Trophoblast cell (in vitro differentiated cells and primary cell): ENCODE results near the gene SLC1A5.

ENCODE experiments used
- DNase-seq, 2 donors: peaks; one replicate each; pipeline ENCODE4 v3.0.0-alpha.2; 2016
- H2AFZ ChIP-seq: 2 replicates; pipeline ENCODE4 v1.6.1; 2013; ENCODE audit warnings: low read length, moderate library complexity, mild to moderate bottlenecking; ENCODE audit not compliant: insufficient read depth, poor library complexity
- H2AK5ac ChIP-seq: 2 replicates; pipeline ENCODE4 v1.6.1; 2013; ENCODE audit warnings: mild to moderate bottlenecking, low read length
- H2BK120ac ChIP-seq: 2 replicates; pipeline ENCODE4 v1.6.1; 2013; ENCODE audit warnings: low read length, mild to moderate bottlenecking, moderate library complexity; ENCODE audit not compliant: insufficient read depth, poor library complexity
- H2BK12ac ChIP-seq: 2 replicates; pipeline ENCODE4 v1.6.1; 2013; ENCODE audit warnings: mild to moderate bottlenecking, low read length, moderate library complexity
- H2BK5ac ChIP-seq: 2 replicates; pipeline ENCODE4 v1.6.1; 2013; ENCODE audit warnings: low read length, low read depth, moderate library complexity, mild to moderate bottlenecking; ENCODE audit not compliant: poor library complexity
- H3K14ac ChIP-seq: 2 replicates; pipeline ENCODE4 v1.6.1; 2013; ENCODE audit warnings: mild to moderate bottlenecking, low read length
- H3K18ac ChIP-seq: 2 replicates; pipeline ENCODE4 v1.6.1; 2013; ENCODE audit warnings: mild to moderate bottlenecking, low read length
- H3K23ac ChIP-seq: 2 replicates; pipeline ENCODE4 v1.6.1; 2013; ENCODE audit warnings: low read length
- H3K27ac ChIP-seq: 2 replicates; pipeline ENCODE4 v1.5.1; 2013; ENCODE audit warnings: low read depth, mild to moderate bottlenecking, inconsistent platforms, low read length, moderate library complexity
- H3K27me3 ChIP-seq: 2 replicates; pipeline ENCODE4 v1.6.1; 2013; ENCODE audit warnings: inconsistent platforms, mild to moderate bottlenecking, low read length, moderate library complexity; ENCODE audit not compliant: insufficient read depth
- H3K36me3 ChIP-seq, 2 experiments: 1 replicate in 1 of 2; 2 replicates in 1 of 2; pipeline ENCODE4 v1.6.1; 2013; ENCODE audit warnings: low read length in 2 of 2, mild to moderate bottlenecking in 2 of 2, moderate library complexity in 1 of 2; ENCODE audit not compliant: insufficient read depth in 2 of 2, control insufficient read depth in 1 of 2
- H3K4ac ChIP-seq: 2 replicates; pipeline ENCODE4 v1.6.1; 2013; ENCODE audit warnings: low read depth, mild to moderate bottlenecking, low read length, moderate library complexity
- H3K4me1 ChIP-seq, 2 experiments: 1 replicate in 1 of 2; 2 replicates in 1 of 2; pipeline ENCODE4 v1.6.1; 2013; ENCODE audit warnings: low read length in 2 of 2, mild to moderate bottlenecking in 2 of 2, moderate library complexity in 1 of 2; ENCODE audit not compliant: insufficient read depth in 2 of 2, control insufficient read depth in 1 of 2
- H3K4me2 ChIP-seq: 2 replicates; pipeline ENCODE4 v1.6.1; 2013; ENCODE audit warnings: inconsistent platforms, mild to moderate bottlenecking, low read length, moderate library complexity
- H3K4me3 ChIP-seq: 2 replicates; pipeline ENCODE4 v1.5.1; 2013; ENCODE audit warnings: mild to moderate bottlenecking, low read depth, low read length, inconsistent platforms
- H3K79me1 ChIP-seq: one replicate; pipeline ENCODE4 v1.6.1; 2013; ENCODE audit warnings: low read length
- H3K79me2 ChIP-seq: 2 replicates; pipeline ENCODE4 v1.6.1; 2013; ENCODE audit warnings: low read length, mild to moderate bottlenecking; ENCODE audit not compliant: control insufficient read depth, insufficient read depth, poor library complexity
- H3K9ac ChIP-seq: 2 replicates; pipeline ENCODE4 v1.6.1; 2013; ENCODE audit warnings: mild to moderate bottlenecking, low read length
- H3K9me3 ChIP-seq: 2 replicates; pipeline ENCODE4 v1.6.1; 2013; ENCODE audit warnings: low read depth, mild to moderate bottlenecking, control low read depth, inconsistent platforms, low read length; ENCODE audit not compliant: insufficient read depth
- H4K12ac ChIP-seq: 2 replicates; pipeline ENCODE4 v1.6.1; 2013; ENCODE audit warnings: low read depth, mild to moderate bottlenecking, low read length, moderate library complexity
- H4K8ac ChIP-seq: 2 replicates; pipeline ENCODE4 v1.6.1; 2013; ENCODE audit warnings: low read depth, mild to moderate bottlenecking, low read length, moderate library complexity
- H4K91ac ChIP-seq: one replicate; pipeline ENCODE4 v1.6.1; 2013; ENCODE audit warnings: low read depth, mild to moderate bottlenecking, low read length, moderate library complexity
- WGBS: extraction: QIAGEN DNeasy Blood & Tissue Kit; methylation state at CpG from one replicate; pipeline ENCODE4 v1.1.7; 2013; ENCODE audit warnings: missing lambda C conversion rate; ENCODE audit not compliant: insufficient read length, insufficient coverage; ENCODE audit errors: extremely low coverage; 5-methylcytosine and 5-hydroxymethylcytosine counted together

The SLC1A5 gene

DNA sequence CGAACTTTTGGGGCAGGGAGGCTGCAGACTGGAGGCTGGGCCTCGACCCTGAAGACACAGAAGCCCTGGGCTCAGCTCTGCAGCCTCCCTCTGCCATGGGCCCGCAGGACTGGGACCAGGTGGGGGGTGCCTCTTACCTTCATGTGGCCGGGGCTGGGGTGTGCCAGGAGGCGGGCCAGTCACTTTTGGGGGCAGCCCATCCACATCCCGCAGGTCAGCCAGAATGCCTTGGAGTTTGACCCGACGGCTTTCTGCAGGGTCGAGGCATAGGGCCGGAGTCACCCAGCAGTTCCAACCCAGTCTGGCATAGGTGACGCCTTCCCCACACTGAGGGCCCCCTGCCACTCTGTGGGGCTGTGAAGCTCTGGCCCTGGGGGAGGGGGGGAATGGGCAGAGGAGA is 60.6 kb downstream of the SLC1A5 start:
- no CpG with 5 or more reads among the region's 11 CpGs for WGBS
- H3K9me3 ChIP-seq: no peaks in the 10 kb centered on the region
- H2BK12ac ChIP-seq: no peak overlapping the region
- H3K14ac ChIP-seq: no peak overlapping the region
- H3K79me2 ChIP-seq: no peaks in the 10 kb centered on the region
- H3K4me2 ChIP-seq: no peak overlapping the region
- no peak overlapping the region for H3K18ac ChIP-seq
- H3K79me1 ChIP-seq: peaks cover 3% of the 10 kb centered on the region
- H2BK120ac ChIP-seq: no peak overlapping the region
- H4K12ac ChIP-seq: no peak overlapping the region
- H3K4me3 ChIP-seq: no peak overlapping the region
- H3K27me3 ChIP-seq: no peaks in the 10 kb centered on the region
- H3K27ac ChIP-seq: no peak overlapping the region
- peaks cover 13 to 17% of the 10 kb centered on the region in 2 experiments for H3K4me1 ChIP-seq
- no peak overlapping the region for H4K8ac ChIP-seq
- no peak overlapping the region for H3K9ac ChIP-seq
- H2AK5ac ChIP-seq: no peak overlapping the region
- no peak overlapping the region for H4K91ac ChIP-seq
- H2BK5ac ChIP-seq: no peak overlapping the region
- H3K36me3 ChIP-seq: peaks cover 95% of the 10 kb centered on the region in 2 experiments
- H3K4ac ChIP-seq: no peak overlapping the region
- no peak overlapping the region for H2AFZ ChIP-seq
- no peak overlapping the region for H3K23ac ChIP-seq
- no peak for DNase-seq

DNA sequence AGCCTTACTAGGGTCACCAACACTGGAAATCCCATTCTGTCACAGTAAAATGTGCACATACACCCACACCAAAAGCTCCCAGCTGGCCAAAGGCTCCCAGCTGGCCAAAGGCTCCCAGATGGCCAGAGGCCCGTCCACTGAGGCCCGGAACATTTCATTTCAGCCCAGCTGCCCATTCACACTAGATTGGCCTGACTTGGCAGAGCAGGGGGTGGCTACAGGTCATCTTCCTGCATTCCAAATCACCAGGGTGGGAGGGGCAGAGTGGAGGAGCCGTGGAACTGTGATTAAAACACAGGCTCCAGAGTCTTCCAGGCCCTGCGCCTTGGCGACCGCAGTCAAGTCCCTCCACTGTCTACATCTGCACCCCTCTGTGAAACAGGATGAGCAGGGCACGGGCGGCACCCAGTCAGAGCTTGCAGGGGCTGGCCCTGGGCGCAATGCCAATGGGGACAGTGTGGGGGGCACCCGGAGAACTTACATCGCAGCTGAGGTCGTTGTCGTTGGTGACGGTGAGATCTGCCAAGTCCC is 61.4 kb downstream of the SLC1A5 start:
- no peak overlapping the region for H2BK12ac ChIP-seq
- H3K79me2 ChIP-seq: no peaks in the 10 kb centered on the region
- H3K9me3 ChIP-seq: no peaks in the 10 kb centered on the region
- peak overlapping the region; percentile 12 for H3K18ac ChIP-seq
- H3K27ac ChIP-seq: no peak overlapping the region
- no peak overlapping the region for H3K23ac ChIP-seq
- H2BK120ac ChIP-seq: no peak overlapping the region
- peaks cover 3% of the 10 kb centered on the region for H3K79me1 ChIP-seq
- H3K4me1 ChIP-seq: peaks cover 10 to 14% of the 10 kb centered on the region in 2 experiments
- H3K4ac ChIP-seq: no peak overlapping the region
- no peak overlapping the region for H4K91ac ChIP-seq
- no peak overlapping the region for H2AK5ac ChIP-seq
- H4K8ac ChIP-seq: no peak overlapping the region
- no peak overlapping the region for H2AFZ ChIP-seq
- no peak overlapping the region for H4K12ac ChIP-seq
- no peak for DNase-seq
- peaks cover 95% of the 10 kb centered on the region in 2 experiments for H3K36me3 ChIP-seq
- no peak overlapping the region for H3K4me3 ChIP-seq
- WGBS: no CpG with 5 or more reads among the region's 14 CpGs
- no peak overlapping the region for H3K9ac ChIP-seq
- H2BK5ac ChIP-seq: no peak overlapping the region
- H3K27me3 ChIP-seq: no peaks in the 10 kb centered on the region
- no peak overlapping the region for H3K14ac ChIP-seq
- H3K4me2 ChIP-seq: no peak overlapping the region

GRCh38 chr19:46726551-46726950 is 61.8 kb downstream of the SLC1A5 start:
- WGBS: no CpG with 5 or more reads among the region's 10 CpGs
- Histone ChIP-seq H3K27me3 (no peaks in the 10 kb centered on the region), H3K14ac (no peak overlapping the region), H2AFZ (no peak overlapping the region), H4K12ac (no peak overlapping the region), H3K27ac (no peak overlapping the region), H3K36me3 (peaks cover 95% of the 10 kb centered on the region in 2 experiments), H3K79me2 (no peaks in the 10 kb centered on the region), H2AK5ac (no peak overlapping the region), H4K91ac (no peak overlapping the region), H3K4me1 (peaks cover 8 to 10% of the 10 kb centered on the region in 2 experiments), H3K18ac (no peak overlapping the region), H4K8ac (no peak overlapping the region), H3K23ac (no peak overlapping the region), H3K9ac (no peak overlapping the region), H2BK5ac (no peak overlapping the region), H3K4me2 (no peak overlapping the region), H3K4ac (peak overlapping the region; percentile 6), H2BK12ac (no peak overlapping the region), H2BK120ac (no peak overlapping the region), H3K79me1 (peaks cover 3% of the 10 kb centered on the region), H3K9me3 (no peaks in the 10 kb centered on the region), H3K4me3 (no peak overlapping the region)
- no peak for DNase-seq

- H3K23ac ChIP-seq: no peak overlapping the region
- H2BK120ac ChIP-seq: no peak overlapping the region
- no peak overlapping the region for H2AFZ ChIP-seq
- H3K4me3 ChIP-seq: no peak overlapping the region
- H3K27ac ChIP-seq: no peak overlapping the region
- no peak for DNase-seq
- peaks cover 3% of the 10 kb centered on the region for H3K79me1 ChIP-seq
- H3K79me2 ChIP-seq: no peaks in the 10 kb centered on the region
- peaks cover 3 to 6% of the 10 kb centered on the region in 2 experiments for H3K4me1 ChIP-seq
- H3K14ac ChIP-seq: no peak overlapping the region
- no peak overlapping the region for H2BK5ac ChIP-seq
- H3K9me3 ChIP-seq: no peaks in the 10 kb centered on the region
- no peak overlapping the region for H4K91ac ChIP-seq
- H3K4ac ChIP-seq: no peak overlapping the region
- WGBS: no CpG with 5 or more reads among the region's 9 CpGs
- no peak overlapping the region for H3K18ac ChIP-seq
- H4K12ac ChIP-seq: no peak overlapping the region
- H4K8ac ChIP-seq: no peak overlapping the region
- no peaks in the 10 kb centered on the region for H3K27me3 ChIP-seq
- H3K36me3 ChIP-seq: peaks cover 97 to 98% of the 10 kb centered on the region in 2 experiments
- H3K4me2 ChIP-seq: no peak overlapping the region
- no peak overlapping the region for H2AK5ac ChIP-seq
- no peak overlapping the region for H3K9ac ChIP-seq
- no peak overlapping the region for H2BK12ac ChIP-seq
These were observed 62.5 kb downstream of the SLC1A5 start for GRCh38 chr19:46725859-46726393.
